ENCODE results near the gene MTIF2.
"Not testable (repeated sequence)": the region's sequence is repeated elsewhere in the genome, so short reads cannot be mapped to it uniquely, and the experiment has no call there.

The MTIF2 gene

GRCh38 chr2:55241582-55241981, 27.4 kb downstream of the MTIF2 start:
- DNase-seq (ENCODE audit: low read depth), result not testable (repeated sequence)

GRCh38 chr2:55239656-55240222, 29.3 kb downstream of the MTIF2 start:
- no peak for DNase-seq (ENCODE audit: low read depth)

GRCh38 chr2:55236992-55237543, 32.0 kb downstream of the MTIF2 start:
- no peak for DNase-seq (ENCODE audit: low read depth)

- no peak for DNase-seq (ENCODE audit: low read depth)
Measured at GRCh38 chr2:55235724-55236538, 33.1 kb downstream of the MTIF2 start.

GRCh38 chr2:55233658-55233940, 35.4 kb downstream of the MTIF2 start:
- no peak for DNase-seq (ENCODE audit: low read depth)

GRCh38 chr2:55232863-55233657, 36.0 kb downstream of the MTIF2 start:
- DNase-seq (ENCODE audit: low read depth), result peak; percentile 32

- peak; percentile 88 for DNase-seq (ENCODE audit: low read depth)
Measured at GRCh38 chr2:55232084-55232862, 36.8 kb downstream of the MTIF2 start, which contains the start of the genes CLHC1 and RPS27A. CLHC1 (minus strand) TSS chr2:55232293; CDS start chr2:55222411, 9,882 bp downstream. RPS27A (plus strand) TSS chr2:55232688; CDS start chr2:55232825, 137 bp downstream.

- no peak for DNase-seq (ENCODE audit: low read depth)
Measured at GRCh38 chr2:55231546-55232083, 37.4 kb downstream of the MTIF2 start.

- no peak for DNase-seq (ENCODE audit: low read depth)
Measured at GRCh38 chr2:55230551-55230950, 38.5 kb downstream of the MTIF2 start.

- DNase-seq (ENCODE audit: low read depth), result no peak
Measured at GRCh38 chr2:55229221-55229620, 39.8 kb downstream of the MTIF2 start.

- no peak for DNase-seq (ENCODE audit: low read depth)
Measured at GRCh38 chr2:55228226-55228563, 40.8 kb downstream of the MTIF2 start.

GRCh38 chr2:55227437-55228225, 41.4 kb downstream of the MTIF2 start:
- not testable (repeated sequence) for DNase-seq (ENCODE audit: low read depth)

GRCh38 chr2:55225481-55226020, 43.5 kb downstream of the MTIF2 start:
- DNase-seq (ENCODE audit: low read depth), result no peak

GRCh38 chr2:55224761-55225261, 44.2 kb downstream of the MTIF2 start:
- no peak for DNase-seq (ENCODE audit: low read depth)

GRCh38 chr2:55223958-55224760, 44.9 kb downstream of the MTIF2 start:
- no peak for DNase-seq (ENCODE audit: low read depth)

- DNase-seq (ENCODE audit: low read depth), result no peak
Measured at GRCh38 chr2:55213822-55214221, 55.2 kb downstream of the MTIF2 start.

- DNase-seq (ENCODE audit: low read depth), result no peak
Measured at GRCh38 chr2:55204950-55205349, 64.1 kb downstream of the MTIF2 start.

GRCh38 chr2:55204536-55204935, 64.5 kb downstream of the MTIF2 start:
- DNase-seq (ENCODE audit: low read depth), result no peak

GRCh38 chr2:55200416-55200815, 68.6 kb downstream of the MTIF2 start:
- DNase-seq (ENCODE audit: low read depth), result no peak
